ENCODE results near the gene SLC6A17. TPM values are rescaled to one million over a fixed set of nuclear protein-coding genes. Genes with fewer than 3 reads are reported as not detected.

The SLC6A17 gene
- total RNA-seq, 5 donors from 2014 or later (not counting 1 experiment from before 2014, with no cell fraction given), result not detected

- Mint-ChIP-seq H3K36me3 (no peaks in the 10 kb centered on the region), H3K27ac (no peak overlapping the region), H3K27me3 (peaks cover 25 to 27% of the 10 kb centered on the region in 2 donors), H3K9me3 (peaks cover 2 to 13% (median 7%) of the 10 kb centered on the region in 3 donors), H3K4me3 (no peak overlapping the region), H3K4me1 (peaks cover 0 to 2% (median 0%) of the 10 kb centered on the region in 3 donors)
- ChIA-PET CTCF (no interaction called here), POLR2A (no interaction called here)
- Histone ChIP-seq H3K4me1 (ENCODE audit: control insufficient read depth in 1 of 2, extremely low read depth in 1 of 2, insufficient read depth in 2 of 2, low read length in 2 of 2) (no peaks in the 10 kb centered on the region), H3K36me3 (ENCODE audit: control insufficient read depth in 2 of 2, extremely low read depth in 1 of 2, insufficient read depth in 1 of 2, low read length in 1 of 2) (no peaks in the 10 kb centered on the region), H3K27me3 (replicated peaks in 1 of 2; ENCODE audit: control insufficient read depth in 2 of 2, extremely low read depth in 1 of 2, insufficient read depth in 2 of 2, low read length in 1 of 2) (peaks cover 0 to 35% of the 10 kb centered on the region in 2 experiments), H3K9me3 (no peaks in the 10 kb centered on the region), H3K4me3 (ENCODE audit: control insufficient read depth in 1 of 2, extremely low read depth in 1 of 2, low read length in 1 of 2) (no peak overlapping the region), H3K27ac (ENCODE audit: low read length) (no peak overlapping the region)
- no peak for ATAC-seq (replicated peaks in 1 of 4)
- no peak for DNase-seq
- WGBS (ENCODE audit: insufficient coverage), result 25% methylated on average over 4 of the region's 12 CpGs
Measured at GRCh38 chr1:110120960-110121561, 29.2 kb upstream of the SLC6A17 start.

GRCh38 chr1:110123224-110123623 is 27.1 kb upstream of the SLC6A17 start:
- no peak overlapping the region for H3K4me3 ChIP-seq (ENCODE audit: control insufficient read depth in 1 of 2, extremely low read depth in 1 of 2, low read length in 1 of 2)
- ChIA-PET POLR2A (no interaction called here), CTCF (interaction anchor here in 1 of 2 donors (0.6 kb wide), 1 partner anchor 427 kb away, joined by 3 read pairs; no protein-coding TSS in a partner anchor)
- Mint-ChIP-seq H3K4me3 (no peak overlapping the region), H3K36me3 (no peaks in the 10 kb centered on the region), H3K4me1 (peaks cover 0 to 2% (median 0%) of the 10 kb centered on the region in 3 donors), H3K27ac (no peak overlapping the region), H3K27me3 (peaks cover 19 to 24% of the 10 kb centered on the region in 2 donors), H3K9me3 (peaks cover 2 to 13% (median 10%) of the 10 kb centered on the region in 3 donors)
- 90% methylated on average over 2 of the region's 3 CpGs for WGBS (ENCODE audit: insufficient coverage)
- DNase-seq, result no peak
- peaks cover 0 to 42% of the 10 kb centered on the region in 2 experiments for H3K27me3 ChIP-seq (replicated peaks in 1 of 2; ENCODE audit: control insufficient read depth in 2 of 2, extremely low read depth in 1 of 2, insufficient read depth in 2 of 2, low read length in 1 of 2)
- H3K27ac ChIP-seq (ENCODE audit: low read length), result no peak overlapping the region
- no peaks in the 10 kb centered on the region for H3K36me3 ChIP-seq (ENCODE audit: control insufficient read depth in 2 of 2, extremely low read depth in 1 of 2, insufficient read depth in 1 of 2, low read length in 1 of 2)
- ATAC-seq (replicated peaks in 1 of 4), result no peak
- H3K9me3 ChIP-seq, result no peaks in the 10 kb centered on the region
- H3K4me1 ChIP-seq (ENCODE audit: control insufficient read depth in 1 of 2, extremely low read depth in 1 of 2, insufficient read depth in 2 of 2, low read length in 2 of 2), result no peaks in the 10 kb centered on the region

- CTCF ChIA-PET, result no interaction called here
- no peak overlapping the region for H3K27ac ChIP-seq (ENCODE audit: low read length)
- Mint-ChIP-seq H3K27ac (no peak overlapping the region), H3K4me1 (peaks cover 0 to 3% (median 0%) of the 10 kb centered on the region in 3 donors), H3K36me3 (no peaks in the 10 kb centered on the region), H3K9me3 (peaks cover 2 to 10% (median 6%) of the 10 kb centered on the region in 3 donors), H3K4me3 (no peak overlapping the region), H3K27me3 (peaks cover 17 to 43% of the 10 kb centered on the region in 2 donors)
- H3K36me3 ChIP-seq (ENCODE audit: control insufficient read depth in 2 of 2, extremely low read depth in 1 of 2, insufficient read depth in 1 of 2, low read length in 1 of 2), result no peaks in the 10 kb centered on the region
- H3K4me3 ChIP-seq (ENCODE audit: control insufficient read depth in 1 of 2, extremely low read depth in 1 of 2, low read length in 1 of 2), result no peak overlapping the region
- H3K9me3 ChIP-seq, result no peaks in the 10 kb centered on the region
- POLR2A ChIA-PET, result no interaction called here
- peaks cover 0 to 6% of the 10 kb centered on the region in 2 experiments for H3K4me1 ChIP-seq (ENCODE audit: control insufficient read depth in 1 of 2, extremely low read depth in 1 of 2, insufficient read depth in 2 of 2, low read length in 2 of 2)
- ATAC-seq (replicated peaks in 1 of 4) (no peak), DNase-seq (no peak)
- H3K27me3 ChIP-seq (replicated peaks in 1 of 2; ENCODE audit: control insufficient read depth in 2 of 2, extremely low read depth in 1 of 2, insufficient read depth in 2 of 2, low read length in 1 of 2), result peaks cover 0 to 56% of the 10 kb centered on the region in 2 experiments
- no CpG with 5 or more reads among the region's 4 CpGs for WGBS (ENCODE audit: insufficient coverage)
Measured at GRCh38 chr1:110125810-110126209, 24.5 kb upstream of the SLC6A17 start.

DNA sequence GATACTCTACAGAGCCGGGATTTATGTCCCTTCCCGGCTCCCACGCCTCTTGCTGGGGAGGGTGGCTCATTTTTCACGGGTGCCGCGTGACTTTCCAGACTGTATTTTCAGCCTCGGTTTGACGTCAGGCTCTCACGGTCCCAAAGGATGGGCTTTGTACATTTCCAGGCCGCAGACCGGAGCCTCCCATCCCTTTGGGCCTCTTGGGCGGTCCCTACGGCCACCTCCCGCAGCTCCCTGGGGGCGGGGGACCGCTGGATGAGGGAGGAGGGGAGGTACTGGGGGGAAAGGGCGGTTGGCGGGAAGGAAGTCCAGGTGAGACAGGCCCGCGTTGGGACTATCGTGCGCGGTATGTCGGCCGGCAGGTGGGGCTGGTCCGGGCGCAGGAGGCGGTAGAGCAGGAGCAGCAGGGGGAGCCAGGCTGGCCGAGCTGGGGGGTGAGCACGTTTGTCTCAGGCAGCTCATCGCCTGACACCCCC is 20.1 kb upstream of the SLC6A17 start:
- no peaks in the 10 kb centered on the region for H3K36me3 ChIP-seq (ENCODE audit: control insufficient read depth in 2 of 2, extremely low read depth in 1 of 2, insufficient read depth in 1 of 2, low read length in 1 of 2)
- H3K27ac ChIP-seq (ENCODE audit: low read length), result no peak overlapping the region
- CTCF ChIA-PET, result interaction anchor here in 1 of 2 donors (0.6 kb wide), 3 partner anchors 29 to 1665 kb away, joined by 5 to 8 read pairs (median 8); no protein-coding TSS in a partner anchor
- H3K4me1 ChIP-seq (ENCODE audit: control insufficient read depth in 1 of 2, extremely low read depth in 1 of 2, insufficient read depth in 2 of 2, low read length in 2 of 2), result peaks cover 0 to 6% of the 10 kb centered on the region in 2 experiments
- 9% methylated on average over 31 of the region's 31 CpGs for WGBS (ENCODE audit: insufficient coverage)
- H3K4me1 Mint-ChIP-seq, result peaks cover 0 to 4% (median 0%) of the 10 kb centered on the region in 3 donors
- no peak overlapping the region for H3K27ac Mint-ChIP-seq
- H3K4me3 Mint-ChIP-seq, result no peak overlapping the region
- H3K27me3 Mint-ChIP-seq, result peaks cover 13 to 50% of the 10 kb centered on the region in 2 donors
- H3K9me3 ChIP-seq, result no peaks in the 10 kb centered on the region
- peaks cover 0 to 66% of the 10 kb centered on the region in 2 experiments for H3K27me3 ChIP-seq (replicated peaks in 1 of 2; ENCODE audit: control insufficient read depth in 2 of 2, extremely low read depth in 1 of 2, insufficient read depth in 2 of 2, low read length in 1 of 2)
- POLR2A ChIA-PET, result no interaction called here
- no peak overlapping the region for H3K4me3 ChIP-seq (ENCODE audit: control insufficient read depth in 1 of 2, extremely low read depth in 1 of 2, low read length in 1 of 2)
- no peak for ATAC-seq (replicated peaks in 1 of 4)
- DNase-seq, result peak in 3 of 35 experiments; percentile 8 to 11 (median 8)
- H3K9me3 Mint-ChIP-seq, result peaks cover 0 to 6% (median 2%) of the 10 kb centered on the region in 3 donors
- H3K36me3 Mint-ChIP-seq, result no peaks in the 10 kb centered on the region

DNA sequence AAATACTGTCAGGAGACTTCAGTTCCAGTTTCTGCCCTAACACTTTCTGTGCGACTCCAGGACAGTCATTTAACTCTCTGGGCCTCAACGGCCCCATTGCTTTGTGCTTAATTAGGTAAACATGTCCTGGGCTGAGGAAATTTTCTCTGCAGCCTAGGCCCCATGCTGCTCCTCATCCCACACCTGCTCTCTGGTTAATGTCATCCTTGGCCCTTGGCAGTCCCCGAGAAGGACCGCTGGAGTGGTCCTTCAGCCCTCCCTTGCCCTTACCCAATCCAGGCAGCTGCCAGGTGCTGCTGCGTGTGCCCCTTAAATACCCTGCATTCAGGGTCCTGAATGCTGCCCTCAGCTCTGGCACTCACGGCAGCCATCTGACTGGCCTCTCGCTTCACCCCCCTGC is 19.3 kb upstream of the SLC6A17 start:
- H3K36me3 ChIP-seq (ENCODE audit: control insufficient read depth in 2 of 2, extremely low read depth in 1 of 2, insufficient read depth in 1 of 2, low read length in 1 of 2), result no peaks in the 10 kb centered on the region
- peaks cover 0 to 73% of the 10 kb centered on the region in 2 experiments for H3K27me3 ChIP-seq (replicated peaks in 1 of 2; ENCODE audit: control insufficient read depth in 2 of 2, extremely low read depth in 1 of 2, insufficient read depth in 2 of 2, low read length in 1 of 2)
- ATAC-seq (replicated peaks in 1 of 4) (no peak), DNase-seq (no peak)
- H3K9me3 Mint-ChIP-seq, result peaks cover 0 to 3% (median 0%) of the 10 kb centered on the region in 3 donors
- POLR2A ChIA-PET, result no interaction called here
- H3K36me3 Mint-ChIP-seq, result no peaks in the 10 kb centered on the region
- no peak overlapping the region for H3K4me3 ChIP-seq (ENCODE audit: control insufficient read depth in 1 of 2, extremely low read depth in 1 of 2, low read length in 1 of 2)
- peaks cover 0 to 6% of the 10 kb centered on the region in 2 experiments for H3K4me1 ChIP-seq (ENCODE audit: control insufficient read depth in 1 of 2, extremely low read depth in 1 of 2, insufficient read depth in 2 of 2, low read length in 2 of 2)
- no peak overlapping the region for H3K4me3 Mint-ChIP-seq
- H3K27ac Mint-ChIP-seq, result no peak overlapping the region
- H3K4me1 Mint-ChIP-seq, result peaks cover 0 to 4% (median 0%) of the 10 kb centered on the region in 3 donors
- CTCF ChIA-PET, result no interaction called here
- no peaks in the 10 kb centered on the region for H3K9me3 ChIP-seq
- H3K27ac ChIP-seq (ENCODE audit: low read length), result no peak overlapping the region
- 84% methylated on average over 4 of the region's 7 CpGs for WGBS (ENCODE audit: insufficient coverage)
- peaks cover 16 to 56% of the 10 kb centered on the region in 2 donors for H3K27me3 Mint-ChIP-seq

DNA sequence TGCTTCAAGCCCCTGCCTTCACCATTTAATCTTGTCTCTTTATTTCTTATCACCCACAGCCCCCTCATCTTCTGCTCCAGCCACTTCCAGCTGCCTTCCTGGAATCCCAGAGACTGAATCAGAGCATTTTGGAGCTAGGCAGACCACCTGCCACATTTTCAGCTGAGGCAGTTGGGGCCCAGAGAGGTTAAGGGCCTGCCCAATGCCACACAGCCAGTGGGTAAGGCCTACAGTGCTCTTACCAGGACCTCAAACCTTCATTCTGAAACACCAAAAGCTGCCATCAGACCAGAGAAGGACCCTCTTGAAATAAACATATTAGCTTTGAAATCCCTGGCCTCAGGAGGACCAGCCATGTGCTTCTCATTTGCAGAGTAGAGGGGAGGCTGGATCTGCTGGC is 17.6 kb upstream of the SLC6A17 start:
- H3K27me3 ChIP-seq (replicated peaks in 1 of 2; ENCODE audit: control insufficient read depth in 2 of 2, extremely low read depth in 1 of 2, insufficient read depth in 2 of 2, low read length in 1 of 2), result peaks cover 0 to 69% of the 10 kb centered on the region in 2 experiments
- Mint-ChIP-seq H3K27ac (no peak overlapping the region), H3K36me3 (no peaks in the 10 kb centered on the region), H3K27me3 (peaks cover 24 to 64% of the 10 kb centered on the region in 2 donors), H3K9me3 (no peaks in the 10 kb centered on the region), H3K4me1 (peaks cover 10 to 13% (median 11%) of the 10 kb centered on the region in 3 donors), H3K4me3 (no peak overlapping the region)
- peaks cover 0 to 12% of the 10 kb centered on the region in 2 experiments for H3K4me1 ChIP-seq (ENCODE audit: control insufficient read depth in 1 of 2, extremely low read depth in 1 of 2, insufficient read depth in 2 of 2, low read length in 2 of 2)
- no peak overlapping the region for H3K27ac ChIP-seq (ENCODE audit: low read length)
- DNase-seq (no peak), ATAC-seq (replicated peaks in 1 of 4) (no peak)
- POLR2A ChIA-PET, result no interaction called here
- CTCF ChIA-PET, result interaction anchor here in 1 of 2 donors (0.6 to 0.7 kb wide), 2 partner anchors 53 to 74 kb away, joined by 3 to 5 read pairs; no protein-coding TSS in a partner anchor
- H3K4me3 ChIP-seq (ENCODE audit: control insufficient read depth in 1 of 2, extremely low read depth in 1 of 2, low read length in 1 of 2), result no peak overlapping the region
- no peaks in the 10 kb centered on the region for H3K36me3 ChIP-seq (ENCODE audit: control insufficient read depth in 2 of 2, extremely low read depth in 1 of 2, insufficient read depth in 1 of 2, low read length in 1 of 2)
- H3K9me3 ChIP-seq, result no peaks in the 10 kb centered on the region

Data from T-cell (primary cell).